ENCODE data around the gene MYG1.
"Not testable (repeated sequence)": the region's sequence is repeated elsewhere in the genome, so short reads cannot be mapped to it uniquely, and the experiment has no call there.

MYG1 gene

GRCh38 chr12:53279283-53279869 is 20.1 kb upstream of the MYG1 start:
- Histone ChIP-seq H3K27ac (peak overlapping the region in 4 of 21 experiments; percentile 13 to 64 (median 44)), H3K4me3 (no peak overlapping the region)

- H3K4me3 ChIP-seq = no peak overlapping the region
- peak overlapping the region in 4 of 21 experiments; percentile 13 to 64 (median 44) for H3K27ac ChIP-seq
These were observed 19.5 kb upstream of the MYG1 start for GRCh38 chr12:53279888-53280498.

- H3K4me3 ChIP-seq = no peak overlapping the region
- H3K27ac ChIP-seq = no peak overlapping the region
These were observed 13.0 kb upstream of the MYG1 start for GRCh38 chr12:53286448-53286847.

GRCh38 chr12:53287741-53288216 is 11.7 kb upstream of the MYG1 start:
- Histone ChIP-seq H3K27ac (no peak overlapping the region), H3K4me3 (no peak overlapping the region)

- Histone ChIP-seq H3K4me3 (no peak overlapping the region), H3K27ac (no peak overlapping the region)
These were observed 11.2 kb upstream of the MYG1 start for GRCh38 chr12:53288322-53288721.

- no peak overlapping the region for H3K27ac ChIP-seq
- no peak overlapping the region for H3K4me3 ChIP-seq
These were observed 9.6 kb upstream of the MYG1 start for GRCh38 chr12:53289891-53290290.

- no peak overlapping the region for H3K4me3 ChIP-seq
- no peak overlapping the region for H3K27ac ChIP-seq
These were observed 8.8 kb upstream of the MYG1 start for GRCh38 chr12:53290661-53291060.

GRCh38 chr12:53292426-53292825 is 7.1 kb upstream of the MYG1 start:
- no peak overlapping the region for H3K27ac ChIP-seq
- no peak overlapping the region for H3K4me3 ChIP-seq

GRCh38 chr12:53295070-53295890 is 4.2 kb upstream of the MYG1 start, which contains the start of gene PFDN5:
Gene PFDN5, plus strand, starts transcription at chr12:53295542. Its CDS starts 26 bp downstream, at chr12:53295568.
- H3K27ac ChIP-seq = peak within 1 kb of the TSS in 20 of 21 experiments; percentile 76 to 97 (median 91)
- H3K4me3 ChIP-seq = peak within 1 kb of the TSS; percentile 61 to 94 (median 84)

- peak overlapping the region; percentile 61 to 94 (median 84) for H3K4me3 ChIP-seq
- peak overlapping the region in 20 of 21 experiments; percentile 76 to 97 (median 91) for H3K27ac ChIP-seq
These were observed 3.6 kb upstream of the MYG1 start for GRCh38 chr12:53295891-53296219.

GRCh38 chr12:53297106-53297505 is 2.4 kb upstream of the MYG1 start:
- H3K27ac ChIP-seq = peak overlapping the region in 6 of 21 experiments; percentile 0 to 97 (median 37)
- H3K4me3 ChIP-seq = not testable (repeated sequence)

- H3K4me3 ChIP-seq = no peak overlapping the region
- peak overlapping the region in 16 of 21 experiments; percentile 12 to 90 (median 74) for H3K27ac ChIP-seq
These were observed 1.3 kb upstream of the MYG1 start for GRCh38 chr12:53298164-53298563.

GRCh38 chr12:53299101-53299453 is 418 bp upstream of the MYG1 start:
- peak overlapping the region in 20 of 21 experiments; percentile 29 to 90 (median 79) for H3K27ac ChIP-seq
- H3K4me3 ChIP-seq = peak overlapping the region in 6 of 7 experiments; percentile 71 to 89 (median 80)

- Histone ChIP-seq H3K27ac (peak overlapping the region; percentile 29 to 90 (median 79)), H3K4me3 (peak overlapping the region; percentile 71 to 89 (median 76))
These were observed 692 bp downstream of the MYG1 start for GRCh38 chr12:53300187-53300586.

GRCh38 chr12:53302903-53303302 is 3.4 kb downstream of the MYG1 start:
- H3K4me3 ChIP-seq = no peak overlapping the region
- H3K27ac ChIP-seq = no peak overlapping the region

GRCh38 chr12:53306826-53307225 is 7.3 kb downstream of the MYG1 start:
- Histone ChIP-seq H3K27ac (no peak overlapping the region), H3K4me3 (no peak overlapping the region)

GRCh38 chr12:53308276-53308675 is 8.8 kb downstream of the MYG1 start:
- no peak overlapping the region for H3K27ac ChIP-seq
- no peak overlapping the region for H3K4me3 ChIP-seq

GRCh38 chr12:53313996-53314395 is 14.5 kb downstream of the MYG1 start:
- H3K4me3 ChIP-seq = no peak overlapping the region
- H3K27ac ChIP-seq = no peak overlapping the region

GRCh38 chr12:53320352-53321195 is 21.1 kb downstream of the MYG1 start:
- peak overlapping the region in 20 of 21 experiments; percentile 68 to 95 (median 86) for H3K27ac ChIP-seq
- peak overlapping the region; percentile 48 to 76 (median 62) for H3K4me3 ChIP-seq

Measured in skin epidermis (tissue), 12 donors.